LNCaP clone FGC (cell line): ENCODE measurements around the gene CELF2.
"Not testable (repeated sequence)": the region's sequence is repeated elsewhere in the genome, so short reads cannot be mapped to it uniquely, and the experiment has no call there.

Experiments used
- DNase-seq: peaks from one replicate; pipeline ENCODE4 v3.0.0-alpha.2; 2011; ENCODE audit warnings: low read depth
- H3K4me3 ChIP-seq: 2 replicates; pipeline ENCODE4 v1.5.1; 2011; ENCODE audit warnings: mild to moderate bottlenecking, low read depth, low read length, control low read depth
- CTCF ChIP-seq: IDR thresholded peaks from 2 replicates; pipeline ENCODE4 v1.5.1; 2012; ENCODE audit warnings: mild to moderate bottlenecking; ENCODE audit not compliant: control insufficient read depth, insufficient read depth; ENCODE audit errors: extremely low read depth

The CELF2 gene

GRCh38 chr10:11355592-11355991, 337.9 kb downstream of the CELF2 start:
- H3K4me3 ChIP-seq = no peak overlapping the region
- TF ChIP-seq CTCF = 0 out of 2 replicates have a peak, but pooled peaks have one; percentile 12

GRCh38 chr10:11357439-11357838, 339.8 kb downstream of the CELF2 start:
- DNase-seq = no peak
- H3K4me3 ChIP-seq = no peak overlapping the region
- no peak for TF ChIP-seq CTCF

More at GRCh38 chr10:11355592-11355991, 337.9 kb downstream of the CELF2 start:
- DNase-seq = no peak

- no peak for TF ChIP-seq CTCF
- DNase-seq = no peak
Measured at GRCh38 chr10:11358011-11358410, 340.3 kb downstream of the CELF2 start.

GRCh38 chr10:11358923-11359575, 341.4 kb downstream of the CELF2 start:
- H3K4me3 ChIP-seq = no peak overlapping the region
- no peak for DNase-seq
- TF ChIP-seq CTCF = no peak

More at GRCh38 chr10:11358011-11358410, 340.3 kb downstream of the CELF2 start:
- no peak overlapping the region for H3K4me3 ChIP-seq

GRCh38 chr10:11359869-11360268, 342.2 kb downstream of the CELF2 start:
- DNase-seq = no peak
- TF ChIP-seq CTCF = no peak
- no peak overlapping the region for H3K4me3 ChIP-seq

GRCh38 chr10:11363497-11363896, 345.8 kb downstream of the CELF2 start:
- no peak for TF ChIP-seq CTCF
- H3K4me3 ChIP-seq = no peak overlapping the region
- DNase-seq = no peak

GRCh38 chr10:11364241-11364640, 346.6 kb downstream of the CELF2 start:
- TF ChIP-seq CTCF = no peak
- DNase-seq = no peak
- H3K4me3 ChIP-seq = no peak overlapping the region

- DNase-seq, H3K4me3 ChIP-seq: not testable (repeated sequence)
Measured at GRCh38 chr10:11366889-11367288, 349.2 kb downstream of the CELF2 start.
